Measurements from ENCODE around the gene MPP4.

- no peak for TF ChIP-seq CTCF (IDR thresholded peaks at IDR 0.05; ENCODE audit: borderline replicate concordance, extremely low read depth, low read length, poor library complexity, severe bottlenecking)
- no peak for TF ChIP-seq EZH2 (IDR thresholded peaks at IDR 0.05; ENCODE audit: borderline replicate concordance, low read depth, low read length, severe bottlenecking)
Measured at GRCh38 chr2:201653221-201653620, 45.2 kb downstream of the MPP4 start.

Data from DND-41 (cell line).